Measurements from ENCODE around the gene SNAI3.

Gene SNAI3

DNA sequence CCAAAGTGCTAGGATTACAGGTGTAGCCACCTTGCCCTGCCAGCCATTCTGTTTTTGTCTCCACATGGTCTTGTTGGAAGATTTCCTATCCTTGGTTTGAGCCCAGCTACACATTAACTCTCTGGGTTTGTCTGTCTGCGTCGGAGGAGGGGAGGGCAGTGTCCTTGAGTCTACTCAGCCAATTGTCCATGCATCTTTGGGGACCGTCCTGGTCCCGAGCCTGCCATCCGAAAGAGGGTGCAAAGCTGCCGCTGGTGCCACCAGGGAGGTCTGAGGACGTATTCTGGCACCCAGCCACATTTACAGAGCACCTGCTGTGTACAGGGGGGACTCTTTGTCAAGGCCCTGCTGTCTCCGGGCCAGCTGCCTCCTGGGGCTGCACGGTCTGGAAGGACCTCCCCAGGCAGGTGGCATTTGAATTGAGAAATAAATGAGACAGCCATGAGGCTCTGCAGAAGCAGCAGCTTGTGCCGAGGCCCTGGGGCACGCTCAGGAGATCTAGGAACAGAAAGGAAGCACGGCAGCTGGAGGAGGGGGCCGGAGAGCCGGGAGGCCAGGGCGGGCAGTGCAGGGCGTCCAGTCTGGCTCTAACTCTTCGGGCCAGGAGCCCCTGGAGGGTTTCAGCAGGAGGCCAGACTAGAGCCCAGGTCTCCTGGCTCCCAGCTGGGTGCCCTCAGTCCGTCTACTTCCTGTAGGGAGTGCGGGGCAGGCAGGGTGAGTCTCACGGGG lies 36.9 kb downstream of the SNAI3 start:
- DNase-seq, result no peak

DNA sequence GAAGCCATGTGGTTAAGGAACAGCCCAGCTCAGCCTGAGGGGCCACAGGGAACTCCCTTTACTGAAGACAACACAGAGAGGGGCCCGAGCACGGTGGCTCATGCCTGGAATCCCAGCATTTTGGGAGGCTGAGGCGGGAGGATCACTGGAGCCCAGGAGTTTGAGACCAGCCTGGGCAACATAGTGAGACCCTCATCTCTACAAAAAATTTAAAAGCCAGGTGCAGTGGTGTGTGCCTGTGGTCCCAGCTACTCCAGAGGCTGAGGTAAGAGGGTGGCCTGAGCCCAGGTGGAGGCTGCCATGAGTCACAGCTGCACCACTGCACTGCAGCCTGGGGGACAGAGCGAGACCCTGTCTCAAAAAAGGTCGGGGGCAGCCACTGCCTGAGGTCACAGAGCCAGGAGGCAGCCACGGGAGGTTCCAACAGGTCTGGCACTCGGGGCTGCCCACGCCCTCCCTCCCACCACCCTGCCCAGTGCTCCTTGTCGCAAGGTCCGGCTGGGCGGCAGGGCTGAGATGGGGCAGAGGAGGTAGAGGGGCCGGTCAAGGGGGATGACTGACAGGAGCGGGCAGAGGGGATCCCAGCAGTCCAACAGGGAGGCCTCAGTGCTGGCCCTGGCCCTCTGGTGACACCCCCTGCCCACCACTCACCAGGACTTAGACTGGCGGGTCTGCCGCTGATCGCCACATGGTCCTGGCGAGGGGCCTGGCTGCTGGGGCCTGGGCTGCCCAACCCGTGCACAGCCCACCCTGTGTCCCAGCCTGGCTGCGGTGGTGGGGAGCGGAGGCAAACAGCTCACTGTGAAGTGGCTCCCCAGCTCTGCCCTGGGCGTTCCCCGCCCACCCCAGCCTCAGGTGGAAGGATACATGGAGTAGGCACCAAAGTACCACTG lies 38.9 kb downstream of the SNAI3 start:
- DNase-seq, result no peak

DNA sequence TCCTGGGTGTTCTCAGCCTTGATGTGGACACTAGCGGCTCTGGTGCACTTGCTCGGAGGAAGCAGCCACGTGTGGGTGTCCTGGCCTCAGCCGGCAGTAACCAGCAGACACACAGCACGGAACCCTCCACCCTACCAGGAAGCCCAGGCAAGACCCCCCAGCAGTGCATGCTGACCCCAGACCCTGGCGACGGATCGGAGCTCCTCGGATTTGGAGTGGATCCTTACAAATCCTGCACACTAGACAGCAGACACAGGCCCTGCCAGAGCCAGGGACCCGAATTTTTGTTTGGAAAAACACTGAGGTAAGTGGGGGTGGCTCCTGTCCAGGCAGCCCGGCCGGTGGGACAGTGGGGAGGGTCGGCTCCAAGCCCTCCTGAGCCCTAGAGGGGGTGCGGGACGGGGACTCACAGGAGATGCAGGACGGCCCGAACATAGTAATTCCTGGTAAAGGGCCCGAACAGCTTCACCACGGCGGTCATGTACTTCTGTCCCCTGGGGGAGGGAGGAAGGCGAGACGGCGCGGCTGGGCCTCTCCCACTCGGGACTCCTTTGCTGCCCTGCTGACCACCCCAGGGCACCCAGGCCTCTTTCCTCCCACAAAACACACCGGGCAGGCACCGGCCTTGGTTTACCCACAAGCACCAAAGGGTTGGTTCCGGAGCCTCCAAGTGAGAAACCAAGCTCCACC lies 39.8 kb downstream of the SNAI3 start:
- no peak for DNase-seq

DNA sequence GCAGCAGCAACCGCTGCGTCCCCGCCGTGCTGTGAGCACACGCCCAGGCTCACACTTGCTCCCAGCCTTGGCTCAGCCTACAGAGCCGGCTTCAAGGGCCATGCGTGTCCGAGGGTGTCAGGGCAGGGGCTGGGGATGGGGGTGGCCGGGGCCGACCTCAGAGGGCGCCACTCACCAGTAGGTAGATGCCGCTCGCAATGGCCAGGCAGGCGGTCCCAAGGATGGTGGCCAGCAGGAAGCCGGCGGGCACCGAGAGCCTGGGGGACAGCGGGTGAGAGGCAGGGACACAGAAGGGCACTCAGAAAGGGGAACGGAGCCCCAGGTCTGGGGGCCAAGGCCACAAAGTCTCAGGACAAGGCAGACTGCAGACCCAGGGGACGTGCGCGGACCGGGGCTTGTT lies 40.4 kb downstream of the SNAI3 start:
- no peak for DNase-seq

DNA sequence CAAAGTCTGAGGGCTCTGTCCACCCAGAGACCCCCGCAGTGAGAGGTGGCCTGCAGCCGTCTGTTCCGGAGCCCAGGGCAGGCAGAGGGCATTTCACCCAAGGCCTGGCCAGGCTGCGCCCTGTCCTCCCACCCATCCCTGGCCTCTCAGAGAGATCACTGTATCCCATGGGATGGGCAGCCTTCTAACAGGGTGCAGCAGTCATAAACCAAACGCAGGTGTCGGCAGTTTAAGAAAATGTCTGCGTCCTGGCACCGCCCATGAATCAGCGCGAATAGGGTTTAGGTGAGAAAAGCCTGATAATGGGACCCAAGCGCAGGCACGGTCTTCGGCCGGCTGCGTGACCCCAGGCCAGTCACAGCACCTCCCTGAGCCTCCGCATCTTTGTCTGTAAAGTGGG lies 40.9 kb downstream of the SNAI3 start:
- DNase-seq, result no peak

DNA sequence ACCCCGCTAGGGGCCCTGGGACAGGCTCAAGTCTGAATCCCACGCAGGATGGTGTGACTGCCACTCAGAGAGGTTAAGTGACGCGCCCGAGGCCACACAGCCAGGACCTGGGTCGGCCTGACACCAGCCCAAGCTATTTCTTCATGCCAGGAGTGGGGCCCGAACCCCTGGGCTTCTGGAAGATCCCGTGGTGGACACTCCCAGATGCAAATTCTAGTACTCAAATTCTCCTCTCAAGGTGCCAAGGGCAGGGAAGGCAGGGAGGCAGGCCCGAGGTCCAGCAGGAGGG lies 42.7 kb downstream of the SNAI3 start:
- DNase-seq, result no peak

DNA sequence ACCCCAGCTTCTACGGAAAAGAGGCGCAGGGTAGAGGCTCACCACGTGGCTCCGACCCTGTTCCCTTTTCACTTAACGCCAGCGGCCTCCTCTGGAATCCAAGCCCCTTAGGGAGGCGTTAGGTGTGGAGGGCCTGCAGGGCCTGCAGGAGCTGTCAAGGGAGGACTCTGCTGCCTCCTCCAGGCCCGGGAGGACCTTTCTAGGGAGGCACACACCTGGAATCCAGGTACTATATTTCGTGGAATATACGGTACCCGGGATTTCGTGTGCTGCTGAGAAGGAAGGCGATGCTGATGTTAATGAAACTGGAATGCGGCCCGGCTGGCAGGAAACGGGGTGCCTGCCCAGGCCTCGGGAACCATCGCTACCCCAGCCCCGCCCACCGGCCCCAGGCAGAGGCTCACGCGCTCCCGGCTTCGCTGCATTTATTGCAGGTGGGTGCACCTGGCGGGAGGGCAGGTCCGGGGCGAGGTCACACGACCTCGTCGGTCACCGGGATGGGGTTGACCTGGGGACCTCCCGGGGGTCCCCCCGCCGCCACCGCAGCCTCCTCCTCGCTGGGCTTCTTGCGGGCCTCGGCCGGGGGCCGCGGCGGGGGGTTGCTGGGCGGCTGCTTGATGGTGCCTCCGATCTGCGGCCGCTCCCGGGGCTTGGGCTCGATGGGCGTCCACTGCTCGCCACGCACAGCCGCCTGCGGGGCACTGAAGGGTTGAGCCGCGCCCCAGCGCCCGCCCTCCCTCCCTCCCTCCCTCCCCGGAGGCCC lies 43.2 kb downstream of the SNAI3 start:
- DNase-seq, result no peak

DNA sequence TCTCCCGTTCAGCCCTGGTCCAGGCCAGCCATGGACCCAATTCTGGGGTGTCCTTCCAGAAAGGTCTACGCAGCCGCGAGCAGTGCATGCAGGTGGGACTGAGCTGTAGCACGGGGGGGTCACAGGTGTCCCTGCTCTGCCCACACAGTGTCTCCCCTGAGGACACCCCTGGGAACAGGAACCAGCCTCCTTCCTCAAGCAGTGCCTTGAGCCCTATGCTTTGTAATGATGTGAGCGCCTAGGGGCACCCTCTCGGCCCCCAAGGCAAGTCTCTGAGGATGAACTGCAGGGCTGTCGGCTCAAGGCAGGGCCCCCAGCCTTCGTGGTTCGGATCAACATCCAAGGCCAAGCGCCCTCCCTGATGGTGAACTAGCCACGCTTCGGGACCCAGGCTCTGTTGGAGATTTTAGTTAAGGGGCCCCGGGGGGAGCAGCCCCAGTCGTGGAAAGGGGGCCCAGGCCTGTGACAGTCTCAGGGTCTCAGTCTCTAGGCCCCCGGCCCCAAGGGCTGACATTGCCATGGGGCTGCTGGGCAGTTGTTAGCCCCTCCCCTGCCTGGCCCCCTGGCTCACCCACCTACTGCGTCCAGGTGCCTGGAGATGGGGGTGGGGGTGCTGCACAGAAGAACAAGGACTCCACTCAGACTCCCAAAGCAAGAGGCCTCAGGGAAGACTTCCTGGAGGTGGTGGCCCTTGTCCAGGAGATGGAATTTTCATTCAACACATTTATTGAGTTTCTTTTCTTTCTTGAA lies 45.6 kb downstream of the SNAI3 start:
- DNase-seq, result no peak

DNA sequence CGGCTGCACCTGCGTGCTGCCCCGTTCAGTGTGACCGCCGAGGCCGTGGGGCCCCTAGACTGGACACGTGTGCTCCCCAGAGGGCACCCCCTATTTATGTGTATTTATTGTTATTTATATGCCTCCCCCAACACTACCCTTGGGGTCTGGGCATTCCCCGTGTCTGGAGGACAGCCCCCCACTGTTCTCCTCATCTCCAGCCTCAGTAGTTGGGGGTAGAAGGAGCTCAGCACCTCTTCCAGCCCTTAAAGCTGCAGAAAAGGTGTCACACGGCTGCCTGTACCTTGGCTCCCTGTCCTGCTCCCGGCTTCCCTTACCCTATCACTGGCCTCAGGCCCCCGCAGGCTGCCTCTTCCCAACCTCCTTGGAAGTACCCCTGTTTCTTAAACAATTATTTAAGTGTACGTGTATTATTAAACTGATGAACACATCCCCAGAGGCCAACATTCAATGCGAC lies 46.2 kb downstream of the SNAI3 start:
- DNase-seq, result no peak

DNA sequence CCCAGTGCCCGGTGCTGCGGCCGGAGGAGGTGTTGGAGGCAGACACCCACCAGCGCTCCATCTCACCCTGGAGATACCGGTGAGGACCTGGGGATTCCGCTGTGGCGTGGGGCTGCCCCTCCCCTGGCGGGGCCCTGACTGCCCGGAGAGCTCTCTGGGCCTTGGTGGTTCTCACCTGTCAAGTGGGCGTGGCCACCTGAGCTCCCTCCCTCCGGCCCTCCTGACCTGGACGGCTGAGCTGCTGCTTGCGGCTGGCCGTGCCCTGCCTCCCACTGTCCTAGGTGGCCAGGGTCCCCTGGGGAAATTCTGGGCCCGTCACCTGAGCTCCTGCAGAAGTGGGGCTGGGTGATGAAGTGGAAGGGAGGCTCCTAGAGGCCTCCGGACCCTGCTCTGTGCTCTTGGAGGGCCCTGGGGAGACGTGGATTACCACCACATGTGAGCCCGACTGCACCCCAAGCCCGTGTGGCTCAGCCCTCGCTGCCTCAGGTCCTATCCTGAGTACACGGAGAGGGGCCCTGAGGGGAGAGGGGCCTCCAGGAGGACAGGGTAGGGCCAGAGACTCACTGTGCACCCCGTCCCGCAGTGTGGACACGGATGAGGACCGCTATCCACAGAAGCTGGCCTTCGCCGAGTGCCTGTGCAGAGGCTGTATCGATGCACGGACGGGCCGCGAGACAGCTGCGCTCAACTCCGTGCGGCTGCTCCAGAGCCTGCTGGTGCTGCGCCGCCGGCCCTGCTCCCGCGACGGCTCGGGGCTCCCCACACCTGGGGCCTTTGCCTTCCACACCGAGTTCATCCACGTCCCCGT lies 46.9 kb downstream of the SNAI3 start:
- peak; percentile 36 for DNase-seq

DNA sequence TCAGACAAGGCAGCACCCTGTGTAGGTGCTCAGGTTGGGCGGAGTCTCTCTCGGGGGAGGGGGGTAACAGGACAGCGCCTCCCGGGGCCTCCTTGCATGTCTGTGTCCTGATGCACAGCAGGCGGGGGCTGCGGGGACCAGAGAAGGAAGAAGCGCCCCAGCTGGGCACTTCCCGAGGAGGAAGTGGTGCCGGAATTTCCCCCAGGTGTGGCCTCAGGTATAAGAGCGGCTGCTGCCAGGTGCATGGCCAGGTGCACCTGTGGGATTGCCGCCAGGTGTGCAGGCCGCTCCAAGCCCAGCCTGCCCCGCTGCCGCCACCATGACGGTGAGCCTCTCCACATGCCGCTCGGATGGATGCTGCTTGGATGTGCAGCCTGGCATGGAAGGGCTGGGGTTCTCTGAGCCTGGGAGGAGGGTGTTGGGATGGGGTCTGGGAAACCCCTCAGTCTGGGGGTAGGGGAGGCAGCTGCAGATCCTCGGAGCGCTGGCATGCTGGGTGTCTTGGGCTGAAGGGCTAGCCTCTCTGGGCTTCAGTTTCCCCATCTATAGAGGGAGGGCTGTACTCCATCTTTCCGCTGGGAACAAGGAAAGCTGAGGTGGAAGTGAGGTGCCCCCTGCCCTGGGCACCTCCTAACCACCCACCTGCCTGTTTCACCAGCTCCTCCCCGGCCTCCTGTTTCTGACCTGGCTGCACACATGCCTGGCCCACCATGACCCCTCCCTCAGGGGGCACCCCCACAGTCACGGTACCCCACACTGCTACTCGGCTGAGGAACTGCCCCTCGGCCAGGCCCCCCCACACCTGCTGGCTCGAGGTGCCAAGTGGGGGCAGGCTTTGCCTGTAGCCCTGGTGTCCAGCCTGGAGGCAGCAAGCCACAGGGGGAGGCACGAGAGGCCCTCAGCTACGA lies 47.7 kb downstream of the SNAI3 start, which contains the start of gene IL17C:
Gene IL17C, plus strand, starts transcription at position 250 of the 908 bp plus-strand sequence. Its CDS starts 70 bp downstream, at position 320.
- DNase-seq, result no peak

DNA sequence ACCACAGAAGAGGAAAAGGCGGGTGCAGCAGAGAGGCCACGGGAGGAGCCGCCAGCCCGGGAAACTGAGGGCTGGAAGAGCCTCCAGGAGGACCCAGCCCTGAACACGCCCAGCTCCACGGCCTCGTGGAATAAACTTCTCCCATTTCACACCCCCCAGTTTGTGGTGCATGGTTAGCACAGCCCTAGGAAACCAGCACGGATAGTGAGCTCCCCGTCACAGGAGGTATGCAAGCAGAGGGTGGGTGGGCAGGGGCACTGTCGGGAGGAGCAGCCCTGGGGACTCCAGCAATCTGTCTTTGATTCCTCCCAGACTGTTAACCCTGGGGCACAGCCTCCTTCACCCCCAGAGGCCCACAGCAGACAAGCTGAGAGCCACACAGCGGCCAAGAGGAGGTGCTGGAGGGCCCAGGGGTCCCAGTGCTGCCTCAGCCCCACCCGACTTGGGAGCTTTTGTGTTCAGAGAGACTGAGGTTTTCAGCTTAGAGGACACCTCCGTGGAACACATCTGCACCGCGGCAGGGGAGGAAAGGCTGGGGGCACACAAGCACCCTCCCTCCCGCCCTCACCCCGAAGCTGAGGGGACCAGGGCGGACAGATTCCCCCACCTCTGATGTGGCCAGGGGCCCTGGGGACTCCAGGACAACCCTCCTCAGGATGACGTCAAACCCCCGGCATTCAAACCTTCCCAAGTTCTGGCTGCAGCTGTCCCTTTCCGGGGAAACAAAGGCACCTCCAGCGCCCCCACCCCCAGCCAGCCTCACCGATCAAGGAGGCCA lies 49.6 kb downstream of the SNAI3 start:
- no peak for DNase-seq

DNA sequence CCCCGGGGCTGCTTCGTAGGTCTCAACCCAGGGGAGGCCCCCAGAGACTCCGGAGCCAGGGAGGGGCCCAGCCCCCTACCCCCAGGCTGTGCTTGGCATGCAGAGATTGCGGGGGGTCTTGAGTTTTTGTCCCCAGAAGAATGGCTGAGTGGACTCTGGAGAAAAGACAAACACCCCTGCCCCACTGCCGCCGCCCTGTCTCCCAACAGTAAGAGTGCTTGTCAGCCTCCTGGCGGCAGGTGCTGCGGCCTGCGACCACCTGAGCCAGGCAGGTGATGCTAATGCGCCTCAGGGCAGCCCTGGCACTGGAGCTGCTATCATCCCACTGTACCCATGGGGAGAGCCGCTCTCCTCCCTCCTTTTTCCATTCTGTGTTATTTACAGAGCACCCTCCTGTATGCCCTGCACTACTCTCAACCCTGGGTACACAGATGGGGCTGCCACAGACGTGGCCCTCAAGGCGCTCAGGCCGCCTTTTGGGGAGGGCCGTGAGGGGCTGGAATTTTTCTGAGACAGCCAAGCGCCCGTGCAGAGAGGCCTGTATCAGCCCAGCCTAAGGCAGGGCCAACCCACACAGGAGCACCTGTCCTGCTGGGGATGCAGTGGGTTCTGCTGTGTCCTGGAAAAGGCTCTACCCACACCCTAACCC lies 50.5 kb downstream of the SNAI3 start:
- no peak for DNase-seq

DNA sequence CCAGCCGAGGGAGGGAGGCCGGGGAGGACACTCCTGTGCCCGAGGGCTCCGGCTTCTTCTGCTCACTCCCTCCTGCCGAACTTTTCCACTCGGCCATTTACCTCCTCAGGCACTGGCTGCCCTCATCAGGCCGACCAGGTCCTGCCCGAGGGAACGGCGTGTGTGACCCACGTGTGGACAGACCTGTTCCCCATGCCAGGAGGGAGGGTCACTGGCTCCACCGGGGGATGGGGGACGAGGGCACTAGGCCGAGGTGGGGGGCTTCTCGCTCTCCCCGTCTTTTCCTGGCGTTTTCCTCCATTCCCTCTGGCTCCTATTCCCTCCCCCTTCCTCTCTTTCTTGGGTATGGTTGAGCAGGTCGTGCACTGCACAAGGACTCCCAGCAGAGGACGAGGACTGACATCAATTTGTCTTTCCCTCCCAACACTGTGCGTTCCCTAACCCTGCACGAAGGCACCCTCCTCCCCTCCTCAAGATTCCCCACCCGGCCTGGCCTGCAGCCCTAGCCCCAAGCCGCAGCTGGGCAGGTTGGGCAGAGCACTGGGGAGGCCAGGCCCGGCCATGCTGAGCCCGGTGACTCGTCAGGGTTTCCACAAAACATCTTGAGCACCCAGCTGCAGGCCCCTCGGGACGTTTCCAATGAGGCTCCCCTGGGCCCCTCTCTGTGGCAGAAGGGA lies 51.2 kb downstream of the SNAI3 start:
- DNase-seq, result no peak

DNA sequence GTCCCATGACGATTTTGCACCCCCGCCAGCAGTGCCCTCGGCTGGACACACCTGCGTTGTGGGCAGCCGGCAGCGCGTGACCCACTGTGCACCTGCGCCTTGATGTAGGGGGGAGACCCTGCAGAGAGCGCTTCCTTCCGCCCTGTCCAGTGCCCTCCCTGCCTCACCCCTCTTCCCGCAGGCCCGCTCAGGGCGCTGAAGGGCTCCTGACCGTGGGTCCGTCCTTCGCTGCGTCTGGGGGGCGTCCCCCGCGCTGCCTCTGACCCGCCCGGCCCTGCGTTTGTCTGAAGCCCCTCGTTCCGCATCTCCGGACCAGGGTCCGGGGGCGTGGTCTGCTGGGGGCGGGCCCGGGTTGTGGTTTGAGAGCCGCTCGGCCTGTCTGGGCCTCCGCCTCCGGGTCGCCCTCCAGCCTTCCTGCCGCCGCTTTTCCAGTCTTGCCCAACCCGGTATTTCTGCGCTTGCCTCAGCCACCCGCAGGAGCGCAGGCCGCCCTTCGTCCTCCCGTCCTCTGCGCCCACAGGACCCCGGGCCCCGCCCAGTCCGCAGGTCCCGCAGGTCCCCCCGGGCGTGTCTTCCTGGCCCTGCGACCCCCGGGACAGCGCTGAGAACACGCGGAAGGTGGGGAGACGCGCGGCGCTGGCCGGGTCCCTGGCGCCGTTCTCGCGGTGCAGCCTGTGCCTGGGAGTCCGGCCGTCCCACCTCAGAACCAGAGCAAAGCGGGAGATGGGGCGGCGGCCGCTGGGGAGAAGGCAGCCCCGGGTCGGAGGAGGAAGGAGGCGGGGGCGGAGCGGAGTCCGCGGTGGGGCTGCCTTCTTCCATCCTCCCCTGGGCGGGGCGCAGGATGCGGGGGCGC lies 51.9 kb downstream of the SNAI3 start:
- peak; percentile 42 for DNase-seq

DNA sequence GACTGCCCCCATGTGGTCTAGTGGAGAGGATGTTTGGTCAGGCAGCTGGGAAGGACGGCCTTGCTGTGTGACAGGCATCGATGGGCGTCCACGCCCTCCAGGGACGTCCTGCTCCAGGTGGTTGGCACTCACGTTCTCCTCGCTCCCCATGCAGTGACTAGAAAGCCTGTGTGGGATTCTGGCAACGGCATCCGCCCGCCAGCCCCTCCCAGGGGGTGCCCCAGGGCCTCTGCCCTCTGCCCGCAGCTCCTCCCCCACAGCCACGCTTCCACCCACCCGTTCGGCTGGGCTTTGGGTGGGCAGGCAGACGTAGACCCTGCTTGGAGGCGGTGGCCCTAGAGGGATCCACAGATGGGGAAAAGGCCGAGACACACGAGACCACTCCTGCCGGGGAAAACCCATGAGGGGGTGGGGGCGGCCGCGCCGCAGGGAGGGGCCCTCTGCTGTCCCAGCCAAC lies 52.6 kb downstream of the SNAI3 start:
- DNase-seq, result peak; percentile 18

DNA sequence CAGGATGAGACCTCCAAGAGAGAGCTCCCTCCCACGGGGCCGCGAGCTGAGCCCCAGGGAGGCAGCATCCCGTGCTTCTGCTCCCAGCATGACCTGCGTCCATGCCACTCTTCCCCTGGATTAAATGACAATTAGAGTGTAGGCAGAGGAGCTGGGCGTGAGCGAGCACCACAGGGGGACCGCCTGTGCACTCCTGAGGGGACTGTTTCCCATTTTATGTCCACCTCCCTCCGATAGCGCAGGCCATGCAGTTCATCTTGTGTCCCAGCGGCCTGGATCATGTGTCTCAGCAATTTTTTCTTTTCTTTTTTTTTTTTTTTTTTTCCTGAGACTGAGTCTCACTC lies 53.7 kb downstream of the SNAI3 start:
- no peak for DNase-seq

Measured in eye (tissue), 1 donor.